ENCODE results near the gene CABCOCO1. TPM values are rescaled to one million over a fixed set of nuclear protein-coding genes. Genes with fewer than 3 reads are reported as not detected.

The CABCOCO1 gene
- total and polyA plus RNA-seq, 2 donors: 0.14 to 0.43 TPM

DNA sequence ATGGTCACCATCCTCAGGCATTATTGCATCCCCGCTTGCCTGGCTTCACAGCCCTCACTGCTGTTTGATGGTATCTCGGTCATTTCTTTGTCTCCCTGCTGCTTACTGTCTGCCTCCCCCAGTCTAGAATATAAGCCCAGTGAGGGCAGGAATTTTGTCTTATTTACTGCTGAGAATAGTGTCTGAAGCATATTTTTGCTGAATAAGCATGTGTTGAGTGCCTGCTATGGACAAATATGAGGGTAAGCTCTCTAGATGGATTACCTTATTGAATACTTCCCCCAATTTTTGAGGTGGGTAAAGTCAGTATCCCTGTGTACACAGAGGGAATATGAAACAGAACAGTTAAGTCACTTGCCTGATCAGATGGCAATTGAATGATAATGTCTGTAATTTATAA lies 36.5 kb upstream of the CABCOCO1 start:
- Histone ChIP-seq H3K4me3 (ENCODE audit: low read length in 2 of 2) (no peak overlapping the region), H3K36me3 (ENCODE audit: control insufficient read depth in 2 of 2, insufficient read depth in 2 of 2, low read length in 1 of 2) (no peaks in the 10 kb centered on the region), H3K4me1 (ENCODE audit: control insufficient read depth in 2 of 2, insufficient read depth in 2 of 2, low read length in 2 of 2) (no peaks in the 10 kb centered on the region), H3K27me3 (ENCODE audit: control insufficient read depth in 2 of 2, insufficient read depth in 1 of 2, low read length in 1 of 2) (no peaks in the 10 kb centered on the region), H3K27ac (ENCODE audit: low read depth in 1 of 2, low read length in 1 of 2) (no peak overlapping the region), H3K9me3 (ENCODE audit: control insufficient read depth in 2 of 2, insufficient read depth in 1 of 2, low read length in 1 of 2) (peaks cover 0 to 2% of the 10 kb centered on the region in 2 donors)
- WGBS: 99% methylated on average over 2 of the region's 2 CpGs
- no peak for DNase-seq (ENCODE audit: low read depth in 6 of 9, low spot score in 9 of 9)

DNA sequence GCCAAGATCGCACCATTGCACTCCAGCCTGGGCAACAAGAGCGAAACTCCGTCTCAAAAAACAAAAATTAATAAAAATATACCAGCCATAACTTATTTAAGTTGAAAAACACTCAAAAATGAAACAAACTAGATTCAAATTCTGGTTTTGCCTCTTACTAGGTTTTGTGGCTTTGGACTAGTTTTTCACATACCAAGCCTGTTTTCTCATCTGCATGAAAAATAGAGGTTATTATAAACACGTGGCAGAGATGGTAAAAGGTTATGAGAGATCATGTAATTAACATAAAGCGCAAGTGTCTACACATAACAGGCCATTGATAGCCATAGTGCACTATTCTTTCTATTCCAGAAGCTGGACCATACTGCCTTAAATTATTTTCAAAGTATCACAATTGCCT lies 35.5 kb upstream of the CABCOCO1 start:
- peaks cover 0 to 2% of the 10 kb centered on the region in 2 donors for H3K9me3 ChIP-seq (ENCODE audit: control insufficient read depth in 2 of 2, insufficient read depth in 1 of 2, low read length in 1 of 2)
- H3K4me3 ChIP-seq (ENCODE audit: low read length in 2 of 2): no peak overlapping the region
- no peaks in the 10 kb centered on the region for H3K27me3 ChIP-seq (ENCODE audit: control insufficient read depth in 2 of 2, insufficient read depth in 1 of 2, low read length in 1 of 2)
- DNase-seq (ENCODE audit: low read depth in 6 of 9, low spot score in 9 of 9): no peak
- no peak overlapping the region for H3K27ac ChIP-seq (ENCODE audit: low read depth in 1 of 2, low read length in 1 of 2)
- no peaks in the 10 kb centered on the region for H3K4me1 ChIP-seq (ENCODE audit: control insufficient read depth in 2 of 2, insufficient read depth in 2 of 2, low read length in 2 of 2)
- no peaks in the 10 kb centered on the region for H3K36me3 ChIP-seq (ENCODE audit: control insufficient read depth in 2 of 2, insufficient read depth in 2 of 2, low read length in 1 of 2)
- 96% methylated on average over 5 of the region's 5 CpGs for WGBS

DNA sequence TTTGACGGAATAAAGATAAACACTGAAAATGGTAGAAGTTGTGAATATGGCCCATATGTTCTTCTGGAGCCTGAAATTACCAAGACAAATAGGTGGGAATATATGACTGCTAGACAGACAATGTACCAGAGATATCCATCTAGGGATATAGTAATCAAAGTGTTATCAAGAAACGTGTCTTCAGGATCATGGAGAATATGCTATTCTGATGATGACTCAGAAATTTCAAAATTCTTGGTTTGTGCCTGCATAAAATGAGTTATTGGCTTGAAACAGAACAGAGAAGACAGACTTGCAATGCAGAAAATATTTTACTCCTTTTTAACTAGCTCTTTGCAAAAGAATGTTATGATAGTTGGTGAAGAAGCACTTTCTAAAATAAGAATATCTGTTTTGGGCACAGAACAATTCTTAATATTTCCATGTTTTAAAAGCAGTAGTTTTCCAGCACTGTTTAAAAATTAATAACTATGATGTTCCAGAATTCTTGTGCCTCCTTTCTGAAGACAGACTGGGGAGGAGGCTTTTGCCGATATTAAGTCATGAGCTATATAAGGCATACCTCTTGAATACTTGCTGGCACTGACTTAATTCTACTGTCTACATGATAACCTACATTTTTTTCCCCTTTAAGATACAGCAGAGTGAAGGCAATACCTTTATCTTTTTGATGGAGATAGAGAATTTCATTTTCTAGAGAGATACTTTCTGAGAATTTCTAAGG lies 34.4 kb upstream of the CABCOCO1 start:
- H3K27ac ChIP-seq (ENCODE audit: low read depth in 1 of 2, low read length in 1 of 2): no peak overlapping the region

DNA sequence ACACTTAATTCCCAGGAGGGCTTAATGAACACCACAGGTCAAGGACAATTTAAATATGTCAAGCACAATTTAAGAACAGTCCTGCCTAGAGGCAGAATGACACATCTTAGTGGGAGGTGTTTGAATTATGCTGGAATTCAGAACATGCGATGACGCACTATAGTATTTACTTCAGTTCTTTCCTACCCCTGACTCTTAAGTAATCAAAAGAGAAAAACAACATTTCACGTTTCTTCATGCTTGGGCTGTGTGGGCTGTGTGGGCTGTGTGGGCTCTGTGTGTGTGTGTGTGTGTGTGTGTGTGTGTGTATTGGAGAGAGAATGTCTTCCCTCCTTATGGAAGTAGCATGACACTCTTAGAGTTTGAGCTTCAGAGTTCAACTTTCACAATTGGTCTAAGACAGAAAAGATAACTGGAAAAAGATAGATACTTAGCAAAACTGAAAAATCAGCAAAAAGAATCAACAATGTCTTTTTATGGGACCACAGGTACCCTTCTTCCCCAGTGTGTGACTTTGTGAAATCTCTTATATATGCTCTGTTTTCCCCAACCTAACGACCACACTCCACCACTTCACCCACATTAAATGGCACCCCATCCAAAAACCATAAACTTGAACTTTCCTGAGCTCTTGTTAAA lies 33.7 kb upstream of the CABCOCO1 start:
- Histone ChIP-seq H3K4me3 (ENCODE audit: low read length in 2 of 2) (no peak overlapping the region), H3K27me3 (ENCODE audit: control insufficient read depth in 2 of 2, insufficient read depth in 1 of 2, low read length in 1 of 2) (no peaks in the 10 kb centered on the region), H3K27ac (ENCODE audit: low read depth in 1 of 2, low read length in 1 of 2) (no peak overlapping the region), H3K9me3 (ENCODE audit: control insufficient read depth in 2 of 2, insufficient read depth in 1 of 2, low read length in 1 of 2) (no peaks in the 10 kb centered on the region), H3K4me1 (ENCODE audit: control insufficient read depth in 2 of 2, insufficient read depth in 2 of 2, low read length in 2 of 2) (no peaks in the 10 kb centered on the region), H3K36me3 (ENCODE audit: control insufficient read depth in 2 of 2, insufficient read depth in 2 of 2, low read length in 1 of 2) (no peaks in the 10 kb centered on the region)
- no peak for DNase-seq (ENCODE audit: low read depth in 6 of 9, low spot score in 9 of 9)
- WGBS: 95% methylated on average over 4 of the region's 4 CpGs

More for the DNA sequence above, 34.4 kb upstream of the CABCOCO1 start:
- Histone ChIP-seq H3K9me3 (ENCODE audit: control insufficient read depth in 2 of 2, insufficient read depth in 1 of 2, low read length in 1 of 2) (peaks cover 0 to 2% of the 10 kb centered on the region in 2 donors), H3K4me1 (ENCODE audit: control insufficient read depth in 2 of 2, insufficient read depth in 2 of 2, low read length in 2 of 2) (no peaks in the 10 kb centered on the region), H3K4me3 (ENCODE audit: low read length in 2 of 2) (no peak overlapping the region), H3K36me3 (ENCODE audit: control insufficient read depth in 2 of 2, insufficient read depth in 2 of 2, low read length in 1 of 2) (no peaks in the 10 kb centered on the region), H3K27me3 (ENCODE audit: control insufficient read depth in 2 of 2, insufficient read depth in 1 of 2, low read length in 1 of 2) (no peaks in the 10 kb centered on the region)
- no peak for DNase-seq (ENCODE audit: low read depth in 6 of 9, low spot score in 9 of 9)
- 95% methylated on average over 3 of the region's 3 CpGs for WGBS

DNA sequence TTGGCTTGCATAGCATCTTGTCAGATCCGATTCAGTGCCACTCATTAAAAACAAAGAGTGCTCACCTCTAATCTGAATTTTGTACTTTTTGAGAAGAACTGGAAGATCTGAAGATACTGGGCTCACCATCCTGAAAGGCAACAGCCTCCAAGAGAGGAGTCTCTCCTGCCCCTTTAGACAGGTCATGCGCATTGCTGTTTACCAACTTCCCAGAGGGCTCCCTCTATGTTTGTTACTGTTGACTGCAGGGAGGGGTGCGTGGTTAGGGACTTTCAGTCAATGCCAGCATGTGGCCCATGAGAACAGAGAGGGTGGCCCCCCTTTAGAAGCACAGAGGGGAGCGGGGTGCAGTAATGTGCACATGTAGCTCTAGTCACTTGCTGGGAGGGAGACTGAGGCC lies 33.2 kb upstream of the CABCOCO1 start:
- Histone ChIP-seq H3K36me3 (ENCODE audit: control insufficient read depth in 2 of 2, insufficient read depth in 2 of 2, low read length in 1 of 2) (no peaks in the 10 kb centered on the region), H3K4me3 (ENCODE audit: low read length in 2 of 2) (no peak overlapping the region), H3K4me1 (ENCODE audit: control insufficient read depth in 2 of 2, insufficient read depth in 2 of 2, low read length in 2 of 2) (no peaks in the 10 kb centered on the region), H3K9me3 (ENCODE audit: control insufficient read depth in 2 of 2, insufficient read depth in 1 of 2, low read length in 1 of 2) (no peaks in the 10 kb centered on the region), H3K27ac (ENCODE audit: low read depth in 1 of 2, low read length in 1 of 2) (no peak overlapping the region), H3K27me3 (ENCODE audit: control insufficient read depth in 2 of 2, insufficient read depth in 1 of 2, low read length in 1 of 2) (no peaks in the 10 kb centered on the region)
- 98% methylated on average over 4 of the region's 4 CpGs for WGBS
- no peak for DNase-seq (ENCODE audit: low read depth in 6 of 9, low spot score in 9 of 9)

DNA sequence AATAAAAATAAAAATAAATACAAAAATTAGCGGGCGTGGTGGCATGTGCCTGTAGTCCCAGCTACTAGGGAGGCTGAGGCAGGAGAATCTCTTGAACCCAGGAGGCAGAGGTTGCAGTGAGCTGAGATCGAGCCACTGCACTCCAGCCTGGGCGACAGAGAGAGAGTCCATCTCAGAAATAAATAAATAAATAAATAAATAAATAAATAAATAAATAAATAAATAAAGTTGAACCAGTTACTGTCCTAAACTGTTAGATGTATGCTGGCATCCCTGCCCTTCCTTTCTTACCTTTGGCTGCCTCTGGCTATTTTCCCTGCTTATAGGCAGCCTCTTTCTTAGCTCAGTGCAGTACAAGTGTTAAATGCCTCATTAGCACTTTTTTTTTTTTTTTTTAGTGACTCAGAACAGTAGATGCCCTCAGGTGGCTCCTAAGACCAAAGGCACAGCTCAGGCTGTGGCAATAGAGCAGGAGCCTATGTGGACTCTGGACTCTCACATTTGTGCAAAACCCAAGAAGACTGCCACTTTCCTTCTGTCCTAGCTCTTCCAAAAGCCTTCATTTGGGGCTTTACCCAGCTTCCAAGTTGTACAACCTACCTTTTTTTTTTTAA lies 30.6 kb upstream of the CABCOCO1 start:
- DNase-seq (ENCODE audit: low read depth in 6 of 9, low spot score in 9 of 9): no peak
- Histone ChIP-seq H3K9me3 (ENCODE audit: control insufficient read depth in 2 of 2, insufficient read depth in 1 of 2, low read length in 1 of 2) (no peaks in the 10 kb centered on the region), H3K36me3 (ENCODE audit: control insufficient read depth in 2 of 2, insufficient read depth in 2 of 2, low read length in 1 of 2) (no peaks in the 10 kb centered on the region), H3K4me3 (ENCODE audit: low read length in 2 of 2) (no peak overlapping the region), H3K27me3 (ENCODE audit: control insufficient read depth in 2 of 2, insufficient read depth in 1 of 2, low read length in 1 of 2) (no peaks in the 10 kb centered on the region), H3K27ac (ENCODE audit: low read depth in 1 of 2, low read length in 1 of 2) (no peak overlapping the region), H3K4me1 (ENCODE audit: control insufficient read depth in 2 of 2, insufficient read depth in 2 of 2, low read length in 2 of 2) (no peaks in the 10 kb centered on the region)
- 96% methylated on average over 4 of the region's 4 CpGs for WGBS

DNA sequence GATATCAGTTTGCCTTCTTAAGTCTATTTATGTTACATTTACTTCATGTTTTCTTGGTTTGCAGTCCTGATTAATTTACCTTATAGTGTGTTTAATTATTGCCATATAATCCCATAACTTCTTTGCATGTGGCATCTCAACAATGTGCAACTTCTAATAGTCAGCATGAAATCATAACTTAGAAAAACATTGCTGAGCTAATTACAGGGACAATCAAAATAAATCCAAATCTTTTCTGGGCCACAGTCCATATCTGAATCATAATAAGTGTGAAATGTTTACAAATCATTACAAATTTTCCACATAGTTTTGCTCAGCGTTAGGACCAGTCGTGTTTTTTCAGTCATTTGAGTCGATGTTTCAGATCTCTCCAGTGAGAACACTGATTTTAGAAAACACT lies 29.1 kb upstream of the CABCOCO1 start:
- Histone ChIP-seq H3K4me1 (ENCODE audit: control insufficient read depth in 2 of 2, insufficient read depth in 2 of 2, low read length in 2 of 2) (no peaks in the 10 kb centered on the region), H3K9me3 (ENCODE audit: control insufficient read depth in 2 of 2, insufficient read depth in 1 of 2, low read length in 1 of 2) (no peaks in the 10 kb centered on the region), H3K27me3 (ENCODE audit: control insufficient read depth in 2 of 2, insufficient read depth in 1 of 2, low read length in 1 of 2) (no peaks in the 10 kb centered on the region), H3K36me3 (ENCODE audit: control insufficient read depth in 2 of 2, insufficient read depth in 2 of 2, low read length in 1 of 2) (no peaks in the 10 kb centered on the region), H3K4me3 (ENCODE audit: low read length in 2 of 2) (no peak overlapping the region), H3K27ac (ENCODE audit: low read depth in 1 of 2, low read length in 1 of 2) (no peak overlapping the region)
- no peak for DNase-seq (ENCODE audit: low read depth in 6 of 9, low spot score in 9 of 9)
- 90% methylated on average over 3 of the region's 3 CpGs for WGBS

DNA sequence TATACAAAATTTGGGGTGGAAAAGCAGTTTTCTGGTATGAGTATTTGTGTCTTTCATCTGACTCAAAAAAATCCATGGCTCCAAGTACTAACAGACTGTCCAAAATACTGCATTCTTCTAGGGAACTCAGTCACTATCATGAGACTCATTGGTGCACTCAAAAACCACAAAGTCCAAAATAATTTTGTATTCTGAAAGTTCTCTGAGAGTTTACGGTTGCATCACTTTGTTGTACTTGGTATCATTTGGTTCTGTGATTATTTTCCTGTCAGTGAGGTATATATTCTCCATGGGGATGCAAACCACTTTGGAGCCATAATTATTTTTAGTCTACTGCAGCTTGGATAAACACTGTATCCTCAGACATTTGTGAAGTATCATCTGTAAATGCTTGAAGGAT lies 28.0 kb upstream of the CABCOCO1 start:
- DNase-seq (ENCODE audit: low read depth in 6 of 9, low spot score in 9 of 9): no peak
- H3K27me3 ChIP-seq (ENCODE audit: control insufficient read depth in 2 of 2, insufficient read depth in 1 of 2, low read length in 1 of 2): no peaks in the 10 kb centered on the region
- no peaks in the 10 kb centered on the region for H3K36me3 ChIP-seq (ENCODE audit: control insufficient read depth in 2 of 2, insufficient read depth in 2 of 2, low read length in 1 of 2)
- 96% methylated on average over 1 of the region's 1 CpG for WGBS
- H3K4me3 ChIP-seq (ENCODE audit: low read length in 2 of 2): no peak overlapping the region
- H3K4me1 ChIP-seq (ENCODE audit: control insufficient read depth in 2 of 2, insufficient read depth in 2 of 2, low read length in 2 of 2): no peaks in the 10 kb centered on the region
- no peaks in the 10 kb centered on the region for H3K9me3 ChIP-seq (ENCODE audit: control insufficient read depth in 2 of 2, insufficient read depth in 1 of 2, low read length in 1 of 2)
- H3K27ac ChIP-seq (ENCODE audit: low read depth in 1 of 2, low read length in 1 of 2): no peak overlapping the region

DNA sequence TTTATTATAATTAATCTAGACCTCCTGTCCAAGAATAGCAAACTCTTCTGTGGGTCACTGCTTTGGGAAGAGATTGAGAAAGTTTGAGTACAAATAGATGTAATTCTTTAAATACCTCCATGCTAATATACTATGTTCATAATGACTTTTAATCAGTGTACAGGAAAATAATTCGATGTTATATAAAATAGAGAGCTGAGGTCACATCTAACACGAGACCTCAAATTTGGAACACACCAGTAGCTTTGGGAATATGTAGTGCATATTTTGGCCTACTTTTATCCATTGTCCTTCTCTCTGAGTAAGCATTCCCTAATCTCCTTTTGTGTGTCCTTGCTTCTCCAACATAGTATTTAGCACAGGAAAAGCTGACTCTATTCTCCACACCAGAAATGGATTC lies 27.3 kb upstream of the CABCOCO1 start:
- no peaks in the 10 kb centered on the region for H3K4me1 ChIP-seq (ENCODE audit: control insufficient read depth in 2 of 2, insufficient read depth in 2 of 2, low read length in 2 of 2)
- H3K27ac ChIP-seq (ENCODE audit: low read depth in 1 of 2, low read length in 1 of 2): no peak overlapping the region
- 96% methylated on average over 2 of the region's 2 CpGs for WGBS

More for the DNA sequence above, 27.3 kb upstream of the CABCOCO1 start:
- Histone ChIP-seq H3K9me3 (ENCODE audit: control insufficient read depth in 2 of 2, insufficient read depth in 1 of 2, low read length in 1 of 2) (no peaks in the 10 kb centered on the region), H3K36me3 (ENCODE audit: control insufficient read depth in 2 of 2, insufficient read depth in 2 of 2, low read length in 1 of 2) (no peaks in the 10 kb centered on the region), H3K4me3 (ENCODE audit: low read length in 2 of 2) (no peak overlapping the region), H3K27me3 (ENCODE audit: control insufficient read depth in 2 of 2, insufficient read depth in 1 of 2, low read length in 1 of 2) (no peaks in the 10 kb centered on the region)
- no peak for DNase-seq (ENCODE audit: low read depth in 6 of 9, low spot score in 9 of 9)
